ENCODE measurements around the gene MASP1. TPM values are rescaled to one million over a fixed set of nuclear protein-coding genes. Genes with fewer than 3 reads are reported as not detected.

Gene MASP1
- total and polyA plus RNA-seq, 4 donors = 0.31 to 8.3 (median 0.59) TPM

- TF ChIP-seq, protein P1, sequence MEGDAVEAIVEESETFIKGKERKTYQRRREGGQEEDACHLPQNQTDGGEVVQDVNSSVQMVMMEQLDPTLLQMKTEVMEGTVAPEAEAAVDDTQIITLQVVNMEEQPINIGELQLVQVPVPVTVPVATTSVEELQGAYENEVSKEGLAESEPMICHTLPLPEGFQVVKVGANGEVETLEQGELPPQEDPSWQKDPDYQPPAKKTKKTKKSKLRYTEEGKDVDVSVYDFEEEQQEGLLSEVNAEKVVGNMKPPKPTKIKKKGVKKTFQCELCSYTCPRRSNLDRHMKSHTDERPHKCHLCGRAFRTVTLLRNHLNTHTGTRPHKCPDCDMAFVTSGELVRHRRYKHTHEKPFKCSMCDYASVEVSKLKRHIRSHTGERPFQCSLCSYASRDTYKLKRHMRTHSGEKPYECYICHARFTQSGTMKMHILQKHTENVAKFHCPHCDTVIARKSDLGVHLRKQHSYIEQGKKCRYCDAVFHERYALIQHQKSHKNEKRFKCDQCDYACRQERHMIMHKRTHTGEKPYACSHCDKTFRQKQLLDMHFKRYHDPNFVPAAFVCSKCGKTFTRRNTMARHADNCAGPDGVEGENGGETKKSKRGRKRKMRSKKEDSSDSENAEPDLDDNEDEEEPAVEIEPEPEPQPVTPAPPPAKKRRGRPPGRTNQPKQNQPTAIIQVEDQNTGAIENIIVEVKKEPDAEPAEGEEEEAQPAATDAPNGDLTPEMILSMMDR (IDR thresholded peaks at IDR 0.05; ENCODE audit: control extremely low read depth, extremely low read depth) = no peak
- DNase-seq (no peak), ATAC-seq (ENCODE audit: insufficient read depth, low FRiP score) (no peak)
- WGBS, 2 donors = 87 to 91% methylated on average over 7 of the region's 7 CpGs
- Histone ChIP-seq H3K4me3 (no peak overlapping the region), H3K27me3 (ENCODE audit: control insufficient read depth in 3 of 3, insufficient read depth in 3 of 3, low read length in 2 of 3) (no peaks in the 10 kb centered on the region), H3K9me3 (ENCODE audit: control insufficient read depth in 4 of 4, insufficient read depth in 3 of 4, low read length in 3 of 4) (peaks cover 0 to 2% (median 0%) of the 10 kb centered on the region in 4 donors), H3K4me1 (ENCODE audit: control insufficient read depth in 5 of 5, insufficient read depth in 5 of 5, low read length in 5 of 5) (no peaks in the 10 kb centered on the region), H3K36me3 (ENCODE audit: control insufficient read depth in 4 of 4, insufficient read depth in 4 of 4, low read length in 4 of 4) (no peaks in the 10 kb centered on the region), H3K9ac (ENCODE audit: insufficient read depth in 1 of 2, low read length in 2 of 2) (no peak overlapping the region), H3K27ac (ENCODE audit: low read depth in 1 of 2, low read length in 1 of 2) (no peak overlapping the region)
These were observed 63.8 kb downstream of the MASP1 start for GRCh38 chr3:187227658-187228258.

- WGBS, 2 donors = 77 to 83% methylated on average over 3 of the region's 3 CpGs
- H3K36me3 ChIP-seq (ENCODE audit: control insufficient read depth in 4 of 4, insufficient read depth in 4 of 4, low read length in 4 of 4) = no peaks in the 10 kb centered on the region
- H3K27ac ChIP-seq (ENCODE audit: low read depth in 1 of 2, low read length in 1 of 2) = no peak overlapping the region
- TF ChIP-seq, protein P1 (IDR thresholded peaks at IDR 0.05; ENCODE audit: control extremely low read depth, extremely low read depth) = no peak
- H3K9ac ChIP-seq (ENCODE audit: insufficient read depth in 1 of 2, low read length in 2 of 2) = no peak overlapping the region
- no peak overlapping the region for H3K4me3 ChIP-seq
- H3K27me3 ChIP-seq (ENCODE audit: control insufficient read depth in 3 of 3, insufficient read depth in 3 of 3, low read length in 2 of 3) = no peaks in the 10 kb centered on the region
- H3K9me3 ChIP-seq (ENCODE audit: control insufficient read depth in 4 of 4, insufficient read depth in 3 of 4, low read length in 3 of 4) = peaks cover 0 to 2% (median 0%) of the 10 kb centered on the region in 4 donors
- DNase-seq = no peak
- no peaks in the 10 kb centered on the region for H3K4me1 ChIP-seq (ENCODE audit: control insufficient read depth in 5 of 5, insufficient read depth in 5 of 5, low read length in 5 of 5)
- ATAC-seq (ENCODE audit: insufficient read depth, low FRiP score) = no peak
These were observed 67.7 kb downstream of the MASP1 start for GRCh38 chr3:187223799-187224198.

GRCh38 chr3:187222801-187223200 is 68.7 kb downstream of the MASP1 start:
- TF ChIP-seq, protein P1 (IDR thresholded peaks at IDR 0.05; ENCODE audit: control extremely low read depth, extremely low read depth) = no peak
- Histone ChIP-seq H3K4me3 (no peak overlapping the region), H3K9me3 (ENCODE audit: control insufficient read depth in 4 of 4, insufficient read depth in 3 of 4, low read length in 3 of 4) (peaks cover 0 to under 1% (median 0%) of the 10 kb centered on the region in 4 donors), H3K9ac (ENCODE audit: insufficient read depth in 1 of 2, low read length in 2 of 2) (no peak overlapping the region), H3K36me3 (ENCODE audit: control insufficient read depth in 4 of 4, insufficient read depth in 4 of 4, low read length in 4 of 4) (no peaks in the 10 kb centered on the region), H3K4me1 (ENCODE audit: control insufficient read depth in 5 of 5, insufficient read depth in 5 of 5, low read length in 5 of 5) (no peaks in the 10 kb centered on the region), H3K27me3 (ENCODE audit: control insufficient read depth in 3 of 3, insufficient read depth in 3 of 3, low read length in 2 of 3) (no peaks in the 10 kb centered on the region), H3K27ac (ENCODE audit: low read depth in 1 of 2, low read length in 1 of 2) (no peak overlapping the region)
- ATAC-seq (ENCODE audit: insufficient read depth, low FRiP score) (no peak), DNase-seq (no peak)
- 91% methylated on average over 4 of the region's 4 CpGs for WGBS, 2 donors

DNA sequence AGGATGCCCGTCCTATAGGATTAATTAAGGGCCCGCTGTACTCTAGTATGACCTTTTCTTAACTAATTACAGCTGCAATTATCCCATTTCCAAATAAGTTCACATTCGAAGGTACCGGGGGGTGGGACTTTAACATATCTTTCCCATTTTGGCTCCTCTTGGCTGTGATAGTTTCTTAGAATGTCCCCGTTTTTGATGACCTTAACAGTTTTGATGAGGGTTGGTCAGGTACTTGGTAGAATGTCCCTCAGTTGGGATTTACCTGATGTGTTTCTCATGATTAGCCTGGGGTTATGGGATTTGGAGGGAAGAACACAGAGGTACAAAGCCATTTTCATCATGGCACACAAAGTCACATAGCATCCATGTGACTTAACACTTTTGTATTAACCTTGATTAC is 76.1 kb downstream of the MASP1 start:
- Histone ChIP-seq H3K9me3 (ENCODE audit: control insufficient read depth in 4 of 4, insufficient read depth in 3 of 4, low read length in 3 of 4) (no peaks in the 10 kb centered on the region), H3K9ac (ENCODE audit: insufficient read depth in 1 of 2, low read length in 2 of 2) (no peak overlapping the region), H3K4me3 (no peak overlapping the region), H3K36me3 (ENCODE audit: control insufficient read depth in 4 of 4, insufficient read depth in 4 of 4, low read length in 4 of 4) (no peaks in the 10 kb centered on the region), H3K27ac (ENCODE audit: low read depth in 1 of 2, low read length in 1 of 2) (no peak overlapping the region), H3K27me3 (ENCODE audit: control insufficient read depth in 3 of 3, insufficient read depth in 3 of 3, low read length in 2 of 3) (no peaks in the 10 kb centered on the region), H3K4me1 (ENCODE audit: control insufficient read depth in 5 of 5, insufficient read depth in 5 of 5, low read length in 5 of 5) (peaks cover 0 to 10% (median 4%) of the 10 kb centered on the region in 5 donors)
- 94 to 95% methylated on average over 5 of the region's 5 CpGs for WGBS, 2 donors
- DNase-seq = no peak
- TF ChIP-seq, protein P1 (IDR thresholded peaks at IDR 0.05; ENCODE audit: control extremely low read depth, extremely low read depth) = no peak
- ATAC-seq (ENCODE audit: insufficient read depth, low FRiP score) = no peak

All from lung (tissue), 12 donors.